Epidermal melanocyte (primary cell): Measurements from ENCODE around the gene ODR4.
"Not testable (repeated sequence)": the region's sequence is repeated elsewhere in the genome, so short reads cannot be mapped to it uniquely, and the experiment has no call there.

Experiments
- DNase-seq: peaks from one replicate; pipeline ENCODE4 v3.0.0; 2011; ENCODE audit warnings: low spot score; ENCODE audit not compliant: insufficient read length

The ODR4 gene

DNA sequence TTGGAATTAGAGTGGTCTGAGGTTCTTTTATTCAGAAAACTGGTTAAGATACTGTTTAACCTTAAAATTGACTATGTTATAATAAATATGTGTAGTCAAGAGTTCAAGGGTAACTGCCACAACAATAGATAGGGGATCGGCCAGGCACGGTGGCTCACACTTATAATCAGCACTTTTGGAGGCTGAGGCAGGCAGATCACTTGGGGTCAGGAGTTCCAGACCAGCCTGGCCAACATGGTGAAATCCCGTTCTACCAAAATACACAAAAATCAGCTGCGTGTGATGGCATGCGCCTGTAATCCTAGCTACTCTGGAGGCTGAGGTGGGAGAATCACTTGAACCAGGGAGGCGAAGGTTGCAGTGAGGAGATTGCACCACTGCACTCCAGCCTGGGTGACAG, 45.8 kb downstream of the ODR4 start:
- no peak for DNase-seq

GRCh38 chr1:186424539-186424938, 48.9 kb downstream of the ODR4 start:
- DNase-seq, result no peak

- DNase-seq, result no peak
These were observed 50.5 kb downstream of the ODR4 start for GRCh38 chr1:186426118-186426517.

DNA sequence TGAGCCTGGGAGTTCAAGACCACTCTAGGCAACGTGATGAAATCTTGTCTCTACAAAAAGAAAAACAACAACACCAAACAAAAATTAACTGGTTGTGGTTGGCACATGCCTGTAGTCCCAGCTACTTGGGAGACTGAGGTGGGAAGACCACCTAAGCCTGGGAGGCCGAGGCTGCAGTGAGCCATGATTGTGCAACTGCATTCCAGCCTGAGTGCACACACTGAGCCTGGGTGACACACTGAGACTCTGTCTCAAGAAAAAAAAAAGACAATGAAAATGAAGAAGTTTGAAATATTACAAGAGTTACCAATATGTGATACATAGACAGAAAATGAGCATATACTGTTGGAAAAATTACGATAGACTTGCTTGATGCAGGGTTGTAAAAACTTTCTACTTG, 53.4 kb downstream of the ODR4 start:
- no peak for DNase-seq

DNA sequence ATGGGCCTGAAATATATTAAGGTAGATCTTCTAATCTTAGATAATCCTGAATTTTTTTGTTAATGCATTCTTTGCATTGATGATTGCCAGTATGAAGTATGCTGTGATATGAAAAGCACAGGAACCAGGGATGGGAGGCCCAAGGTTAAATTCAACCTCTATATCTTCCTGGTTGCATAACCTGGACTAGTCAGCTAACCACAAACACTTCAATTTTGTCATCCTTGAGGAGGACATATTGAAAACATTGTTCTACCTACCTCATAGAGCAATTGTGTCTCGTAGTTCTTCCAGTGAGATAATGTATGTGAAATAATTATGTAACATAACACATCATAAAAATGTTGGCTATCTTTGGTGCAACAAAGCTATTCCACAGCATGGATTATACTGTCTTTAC, 59.7 kb downstream of the ODR4 start:
- DNase-seq, result no peak

- DNase-seq, result no peak
These were observed 62.9 kb downstream of the ODR4 start for GRCh38 chr1:186438567-186438966.

GRCh38 chr1:186440584-186440983, 64.9 kb downstream of the ODR4 start:
- DNase-seq, result no peak

DNA sequence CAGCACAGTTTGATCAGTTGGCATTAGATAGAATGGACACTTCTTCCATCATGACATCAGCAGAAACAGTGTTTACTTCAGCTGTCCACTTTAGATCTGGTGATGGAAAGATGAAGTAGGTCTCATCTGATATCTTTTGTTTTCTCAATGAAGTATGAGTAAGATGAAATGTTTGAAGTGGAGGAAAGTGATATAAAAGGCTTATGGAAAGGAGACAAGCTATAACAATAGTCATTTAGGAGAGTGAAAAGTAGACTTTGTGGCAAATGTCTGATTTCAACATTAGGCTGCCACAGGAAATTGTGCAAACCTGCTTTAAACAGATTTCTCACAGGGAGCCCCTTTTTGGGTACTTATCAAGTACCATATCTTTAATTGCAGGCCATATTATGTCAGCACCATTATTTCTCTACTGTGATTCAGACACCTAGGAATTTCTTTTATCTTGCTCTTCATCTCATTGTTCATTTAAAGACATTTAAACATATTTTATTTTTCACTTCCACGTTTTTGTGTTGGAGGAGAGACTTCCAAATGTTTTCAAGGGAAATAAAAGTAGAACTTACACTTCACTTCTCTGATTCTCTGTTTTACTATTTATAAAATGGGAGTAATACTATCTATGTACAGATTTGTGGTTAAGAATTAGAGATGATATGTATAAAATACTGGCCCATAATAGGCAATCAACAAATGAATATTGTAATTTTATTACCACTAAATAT, 67.2 kb downstream of the ODR4 start:
- DNase-seq, result no peak

- DNase-seq, result no peak
These were observed 68.0 kb downstream of the ODR4 start for GRCh38 chr1:186443638-186444037.

DNA sequence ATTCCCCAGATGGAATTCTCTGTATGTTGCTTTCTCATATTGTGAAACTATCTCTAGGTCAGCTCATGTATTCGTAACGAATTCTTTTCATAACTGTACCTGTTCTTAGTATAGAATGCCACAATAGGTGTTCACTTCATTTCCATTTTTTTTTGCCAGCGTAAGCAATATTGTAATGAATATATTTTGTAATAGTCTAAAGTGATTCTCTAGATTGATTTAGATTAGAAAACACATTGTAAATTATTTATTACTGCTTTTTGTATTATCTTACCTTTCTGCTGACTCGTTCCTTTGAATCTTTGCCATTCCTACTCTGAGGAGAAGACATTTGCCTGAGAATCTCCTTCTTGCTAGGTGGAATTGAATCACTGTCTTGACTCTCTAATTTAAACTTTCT, 70.5 kb downstream of the ODR4 start:
- no peak for DNase-seq

- no peak for DNase-seq
These were observed 79.3 kb downstream of the ODR4 start for GRCh38 chr1:186454981-186455380.

- no peak for DNase-seq
These were observed 81.2 kb downstream of the ODR4 start for GRCh38 chr1:186456729-186457255.

DNA sequence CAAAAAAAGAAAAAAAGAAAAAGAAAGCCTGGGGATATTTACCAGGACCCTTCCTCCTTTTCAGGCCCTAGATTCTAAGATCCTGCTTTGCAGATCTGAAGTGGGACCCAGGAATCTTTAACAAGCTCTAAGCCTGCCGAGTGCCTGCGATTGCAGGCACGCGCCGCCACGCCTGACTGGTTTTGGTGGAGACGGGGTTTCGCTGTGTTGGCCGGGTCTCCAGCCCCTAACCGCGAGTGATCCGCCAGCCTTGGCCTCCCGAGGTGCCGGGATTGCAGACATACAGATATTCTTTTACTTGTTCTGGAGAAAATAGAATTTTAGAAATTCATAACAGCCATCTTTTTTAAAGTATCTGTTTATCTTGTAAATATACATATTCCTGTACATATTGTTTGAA, 83.5 kb downstream of the ODR4 start:
- DNase-seq, result not testable (repeated sequence)

- DNase-seq, result no peak
These were observed 85.4 kb downstream of the ODR4 start, which contains the start of gene PDC for GRCh38 chr1:186461014-186461413. PDC (minus strand) TSS chr1:186461114; CDS start chr1:186449459, 11,655 bp downstream.

DNA sequence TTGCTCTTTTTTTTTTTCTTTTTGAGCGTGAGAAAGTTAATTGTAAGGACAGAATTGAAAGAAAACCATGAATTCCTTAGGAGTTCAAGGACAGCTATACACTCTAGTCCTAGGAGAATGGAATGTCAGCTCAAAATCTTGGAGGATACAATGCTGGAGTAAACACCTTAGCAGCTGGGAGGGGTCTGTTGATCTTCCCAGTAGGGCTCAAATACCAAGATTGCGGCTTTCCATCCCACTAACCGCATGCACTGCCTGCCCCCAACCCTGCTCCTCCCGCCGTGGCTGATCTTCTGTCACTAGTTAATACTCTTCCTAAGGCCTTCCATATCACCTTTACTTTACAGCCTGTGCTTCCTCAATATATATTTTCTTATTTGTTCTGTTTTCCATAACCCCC, 87.9 kb downstream of the ODR4 start:
- no peak for DNase-seq

DNA sequence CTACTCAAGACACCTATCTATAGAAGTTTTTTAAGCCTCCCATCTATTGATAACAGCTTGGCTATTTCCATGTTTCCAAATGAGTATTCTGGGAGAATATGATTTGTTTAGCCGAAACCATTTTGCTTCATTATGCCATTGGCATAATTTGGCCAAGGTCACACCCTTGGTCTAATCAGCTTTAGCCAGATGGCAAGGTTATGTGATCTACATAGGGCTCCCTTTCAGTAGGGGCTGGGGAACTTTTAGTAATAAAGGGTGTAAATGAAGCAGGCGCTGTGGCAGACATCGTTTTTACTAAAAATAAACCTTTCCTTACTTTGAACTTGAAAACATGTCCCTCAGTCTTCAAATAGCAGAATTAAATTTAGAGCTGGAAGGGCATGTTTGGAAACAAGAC, 88.3 kb downstream of the ODR4 start:
- no peak for DNase-seq

- not testable (repeated sequence) for DNase-seq
These were observed 89.9 kb downstream of the ODR4 start for GRCh38 chr1:186465491-186465890.

DNA sequence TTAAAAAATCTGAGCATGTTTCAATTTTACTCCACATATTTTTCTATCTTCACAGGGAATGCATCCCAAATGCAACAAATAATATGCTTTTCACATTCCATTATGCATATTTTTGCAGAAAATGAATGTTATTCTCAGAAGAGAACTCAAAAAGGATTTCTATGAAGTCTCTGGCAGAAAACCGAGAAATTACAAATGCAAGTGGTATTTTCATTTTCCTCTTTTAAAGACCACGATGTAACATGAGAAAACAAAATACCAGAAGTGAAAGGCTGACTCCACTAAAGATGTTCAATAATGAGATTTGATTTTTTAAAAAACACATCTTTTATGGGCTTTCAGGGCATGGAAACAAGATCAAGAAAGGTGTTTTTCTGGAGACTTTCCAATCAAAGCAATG, 90.3 kb downstream of the ODR4 start:
- DNase-seq, result no peak
